ENCODE data around the gene SLC9A5. TPM values are rescaled to one million over a fixed set of nuclear protein-coding genes. Genes with fewer than 3 reads are reported as not detected.

The SLC9A5 gene
- polyA plus RNA-seq, 2 of the 4 experiments (the other 2 are of a cell fraction), result 0.83 to 2.5 TPM

DNA sequence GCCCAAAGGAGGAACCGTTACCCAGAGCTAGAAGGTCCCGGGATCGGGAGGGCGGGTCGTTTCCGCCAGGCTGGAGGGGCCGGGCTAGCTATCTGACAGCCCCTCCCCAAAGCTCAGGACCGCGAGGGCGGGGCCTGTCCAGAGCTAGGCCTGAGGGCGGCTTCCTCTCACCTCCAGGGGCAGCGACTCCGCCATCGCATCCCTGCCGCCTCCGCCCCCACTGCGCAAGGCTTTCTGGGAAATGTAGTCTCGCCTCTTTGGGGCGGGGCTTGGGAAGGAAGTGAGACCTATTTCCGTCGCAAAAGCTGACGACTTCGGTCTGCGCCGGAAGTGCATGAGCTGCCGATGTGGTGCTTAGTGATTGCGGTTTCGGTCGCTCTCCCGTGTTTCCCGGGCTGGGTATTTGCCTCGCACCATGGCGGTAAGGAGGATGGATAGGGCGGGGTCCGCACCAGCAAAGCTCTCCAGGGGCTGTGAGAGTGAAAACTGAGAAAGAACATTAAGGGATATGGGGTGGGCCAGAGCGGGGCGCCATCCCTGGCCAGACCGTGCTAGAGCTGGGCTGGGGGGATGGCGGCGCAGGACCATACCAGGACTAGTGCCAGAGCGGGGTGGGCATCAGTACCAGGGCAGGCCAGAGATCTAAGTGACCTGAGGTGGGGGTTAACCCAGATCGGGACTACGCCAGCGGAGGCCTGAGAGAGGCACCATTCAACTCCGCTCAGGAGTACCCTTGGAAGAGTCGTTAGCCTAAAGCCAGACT is 21.8 kb upstream of the SLC9A5 start, which contains the start of gene TMEM208 (continued):
- no peak for TF ChIP-seq HOXB13 (CRISPR knock-in tag; IDR thresholded peaks at IDR 0.05; ENCODE audit: low read depth)
- TF ChIP-seq HOXA7 (CRISPR knock-in tag; IDR thresholded peaks at IDR 0.05), result no peak
- no peak for TF ChIP-seq SMC3 (IDR thresholded peaks at IDR 0.05)
- TF ChIP-seq CEBPB (IDR thresholded peaks at IDR 0.05), result peak in 1 of 2 experiments; percentile 31; a peak in 1 of 4 replicates
- TF ChIP-seq, protein P1, sequence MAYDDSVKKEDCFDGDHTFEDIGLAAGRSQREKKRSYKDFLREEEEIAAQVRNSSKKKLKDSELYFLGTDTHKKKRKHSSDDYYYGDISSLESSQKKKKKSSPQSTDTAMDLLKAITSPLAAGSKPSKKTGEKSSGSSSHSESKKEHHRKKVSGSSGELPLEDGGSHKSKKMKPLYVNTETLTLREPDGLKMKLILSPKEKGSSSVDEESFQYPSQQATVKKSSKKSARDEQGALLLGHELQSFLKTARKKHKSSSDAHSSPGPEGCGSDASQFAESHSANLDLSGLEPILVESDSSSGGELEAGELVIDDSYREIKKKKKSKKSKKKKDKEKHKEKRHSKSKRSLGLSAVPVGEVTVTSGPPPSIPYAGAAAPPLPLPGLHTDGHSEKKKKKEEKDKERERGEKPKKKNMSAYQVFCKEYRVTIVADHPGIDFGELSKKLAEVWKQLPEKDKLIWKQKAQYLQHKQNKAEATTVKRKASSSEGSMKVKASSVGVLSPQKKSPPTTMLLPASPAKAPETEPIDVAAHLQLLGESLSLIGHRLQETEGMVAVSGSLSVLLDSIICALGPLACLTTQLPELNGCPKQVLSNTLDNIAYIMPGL (CRISPR knock-in tag; IDR thresholded peaks at IDR 0.05; ENCODE audit: borderline replicate concordance), result no peak
- no peak for TF ChIP-seq RCOR1 (IDR thresholded peaks at IDR 0.05; ENCODE audit: low read depth, low read length)
- no peak for TF ChIP-seq CHD4 (IDR thresholded peaks at IDR 0.05; ENCODE audit: borderline replicate concordance)
- TF ChIP-seq ESRRA (IDR thresholded peaks at IDR 0.05; ENCODE audit: borderline replicate concordance, low read length), result no peak
- TF ChIP-seq HEYL (CRISPR knock-in tag; IDR thresholded peaks at IDR 0.05), result no peak
- no peak for TF ChIP-seq SREBF2 (IDR thresholded peaks at IDR 0.05)
- TF ChIP-seq RFX5 (IDR thresholded peaks at IDR 0.05), result no peak
- TF ChIP-seq, protein P2, sequence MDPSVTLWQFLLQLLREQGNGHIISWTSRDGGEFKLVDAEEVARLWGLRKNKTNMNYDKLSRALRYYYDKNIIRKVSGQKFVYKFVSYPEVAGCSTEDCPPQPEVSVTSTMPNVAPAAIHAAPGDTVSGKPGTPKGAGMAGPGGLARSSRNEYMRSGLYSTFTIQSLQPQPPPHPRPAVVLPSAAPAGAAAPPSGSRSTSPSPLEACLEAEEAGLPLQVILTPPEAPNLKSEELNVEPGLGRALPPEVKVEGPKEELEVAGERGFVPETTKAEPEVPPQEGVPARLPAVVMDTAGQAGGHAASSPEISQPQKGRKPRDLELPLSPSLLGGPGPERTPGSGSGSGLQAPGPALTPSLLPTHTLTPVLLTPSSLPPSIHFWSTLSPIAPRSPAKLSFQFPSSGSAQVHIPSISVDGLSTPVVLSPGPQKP (IDR thresholded peaks at IDR 0.05; ENCODE audit: low read depth, low read length), result 0 out of 2 replicates have a peak, but pooled peaks have one; percentile 62
- TF ChIP-seq POLR2AphosphoS2 (conservative IDR thresholded peaks at IDR 0.05; ENCODE audit: low read length), result no peak
- TF ChIP-seq KDM5A (IDR thresholded peaks at IDR 0.05), result peak; percentile 98
- no peak for TF ChIP-seq NPAS2 (CRISPR knock-in tag; IDR thresholded peaks at IDR 0.05; ENCODE audit: borderline replicate concordance)
- TF ChIP-seq EP300 (IDR thresholded peaks at IDR 0.05), result no peak
- no peak for TF ChIP-seq CBX2 (IDR thresholded peaks at IDR 0.05; ENCODE audit: borderline replicate concordance, low read depth)
- no peak for TF ChIP-seq NR3C1 (IDR thresholded peaks at IDR 0.05)
- no peak for TF ChIP-seq FOSL2 (IDR thresholded peaks at IDR 0.05)
- TF ChIP-seq FOSL2 (CRISPR knock-in tag; IDR thresholded peaks at IDR 0.05), result no peak
- TF ChIP-seq ZFP36 (IDR thresholded peaks at IDR 0.05; ENCODE audit: borderline replicate concordance, partially characterized antibody), result no peak
- TF ChIP-seq, protein P3, sequence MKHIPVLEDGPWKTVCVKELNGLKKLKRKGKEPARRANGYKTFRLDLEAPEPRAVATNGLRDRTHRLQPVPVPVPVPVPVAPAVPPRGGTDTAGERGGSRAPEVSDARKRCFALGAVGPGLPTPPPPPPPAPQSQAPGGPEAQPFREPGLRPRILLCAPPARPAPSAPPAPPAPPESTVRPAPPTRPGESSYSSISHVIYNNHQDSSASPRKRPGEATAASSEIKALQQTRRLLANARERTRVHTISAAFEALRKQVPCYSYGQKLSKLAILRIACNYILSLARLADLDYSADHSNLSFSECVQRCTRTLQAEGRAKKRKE (CRISPR knock-in tag; IDR thresholded peaks at IDR 0.05; ENCODE audit: low read depth), result no peak
- TF ChIP-seq HDAC2 (IDR thresholded peaks at IDR 0.05), result peak; percentile 74; the same call in 1 of the 2 replicates
- TF ChIP-seq ZNF302 (CRISPR knock-in tag; IDR thresholded peaks at IDR 0.05), result no peak
- TF ChIP-seq PHF8 (IDR thresholded peaks at IDR 0.05; ENCODE audit: borderline replicate concordance, low read depth), result peak; percentile 73; the same call in 1 of the 2 replicates
- TF ChIP-seq MYC (IDR thresholded peaks at IDR 0.05; ENCODE audit: borderline replicate concordance, low read length), result peak; percentile 76; the same call in 1 of the 2 replicates
- TF ChIP-seq, protein P4, sequence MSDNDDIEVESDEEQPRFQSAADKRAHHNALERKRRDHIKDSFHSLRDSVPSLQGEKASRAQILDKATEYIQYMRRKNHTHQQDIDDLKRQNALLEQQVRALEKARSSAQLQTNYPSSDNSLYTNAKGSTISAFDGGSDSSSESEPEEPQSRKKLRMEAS (IDR thresholded peaks at IDR 0.05), result peak; percentile 90
- no peak for TF ChIP-seq ZSCAN20 (CRISPR knock-in tag; IDR thresholded peaks at IDR 0.05)
- TF ChIP-seq, protein P5, sequence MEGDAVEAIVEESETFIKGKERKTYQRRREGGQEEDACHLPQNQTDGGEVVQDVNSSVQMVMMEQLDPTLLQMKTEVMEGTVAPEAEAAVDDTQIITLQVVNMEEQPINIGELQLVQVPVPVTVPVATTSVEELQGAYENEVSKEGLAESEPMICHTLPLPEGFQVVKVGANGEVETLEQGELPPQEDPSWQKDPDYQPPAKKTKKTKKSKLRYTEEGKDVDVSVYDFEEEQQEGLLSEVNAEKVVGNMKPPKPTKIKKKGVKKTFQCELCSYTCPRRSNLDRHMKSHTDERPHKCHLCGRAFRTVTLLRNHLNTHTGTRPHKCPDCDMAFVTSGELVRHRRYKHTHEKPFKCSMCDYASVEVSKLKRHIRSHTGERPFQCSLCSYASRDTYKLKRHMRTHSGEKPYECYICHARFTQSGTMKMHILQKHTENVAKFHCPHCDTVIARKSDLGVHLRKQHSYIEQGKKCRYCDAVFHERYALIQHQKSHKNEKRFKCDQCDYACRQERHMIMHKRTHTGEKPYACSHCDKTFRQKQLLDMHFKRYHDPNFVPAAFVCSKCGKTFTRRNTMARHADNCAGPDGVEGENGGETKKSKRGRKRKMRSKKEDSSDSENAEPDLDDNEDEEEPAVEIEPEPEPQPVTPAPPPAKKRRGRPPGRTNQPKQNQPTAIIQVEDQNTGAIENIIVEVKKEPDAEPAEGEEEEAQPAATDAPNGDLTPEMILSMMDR (IDR thresholded peaks at IDR 0.05), result peak; percentile 36; the same call in 1 of the 3 replicates
- peak; percentile 76 to 83; a peak in 4 of 5 replicates for TF ChIP-seq JUN (IDR thresholded peaks at IDR 0.05)
- TF ChIP-seq GATA3 (IDR thresholded peaks at IDR 0.05; ENCODE audit: borderline replicate concordance), result peak; percentile 53; the same call in 1 of the 2 replicates
- no peak for TF ChIP-seq FOXS1 (CRISPR knock-in tag; IDR thresholded peaks at IDR 0.05)
- no peak for TF ChIP-seq NFE2L2 (conservative IDR thresholded peaks at IDR 0.05; ENCODE audit: low read length)
- TF ChIP-seq, protein P6, sequence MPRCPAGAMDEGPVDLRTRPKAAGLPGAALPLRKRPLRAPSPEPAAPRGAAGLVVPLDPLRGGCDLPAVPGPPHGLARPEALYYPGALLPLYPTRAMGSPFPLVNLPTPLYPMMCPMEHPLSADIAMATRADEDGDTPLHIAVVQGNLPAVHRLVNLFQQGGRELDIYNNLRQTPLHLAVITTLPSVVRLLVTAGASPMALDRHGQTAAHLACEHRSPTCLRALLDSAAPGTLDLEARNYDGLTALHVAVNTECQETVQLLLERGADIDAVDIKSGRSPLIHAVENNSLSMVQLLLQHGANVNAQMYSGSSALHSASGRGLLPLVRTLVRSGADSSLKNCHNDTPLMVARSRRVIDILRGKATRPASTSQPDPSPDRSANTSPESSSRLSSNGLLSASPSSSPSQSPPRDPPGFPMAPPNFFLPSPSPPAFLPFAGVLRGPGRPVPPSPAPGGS (IDR thresholded peaks at IDR 0.05), result no peak
- peak; percentile 23 for TF ChIP-seq MAFK (IDR thresholded peaks at IDR 0.05; ENCODE audit: partially characterized antibody)
- TF ChIP-seq EHF (CRISPR knock-in tag; IDR thresholded peaks at IDR 0.05), result no peak
- no peak for TF ChIP-seq FOSB (CRISPR knock-in tag; IDR thresholded peaks at IDR 0.05)
